HepG2 (cell line): ENCODE results near the gene CREG2. TPM values are rescaled to one million over a fixed set of nuclear protein-coding genes. Genes with fewer than 3 reads are reported as not detected.

Experiments used
- DDIT3 ChIP-seq: sonication (generic); formaldehyde crosslinking; IDR thresholded peaks from 2 replicates; pipeline ENCODE4 v1.4.0; 2020; ENCODE audit warnings: mild to moderate bottlenecking, missing genetic modification reagents
- GMEB2 ChIP-seq: IDR thresholded peaks from 2 replicates; pipeline ENCODE4 v1.6.1; 2016; ENCODE audit warnings: missing biosample characterization, missing genetic modification reagents, low read depth
- HDAC6 ChIP-seq: fragments of 200-600 bp; sonication (generic); IDR thresholded peaks from 2 replicates; pipeline ENCODE4 v1.7.0; 2017; ENCODE audit warnings: mild to moderate bottlenecking, antibody characterized with exemption, low read length, low read depth
- HINFP ChIP-seq: sonication (generic); formaldehyde crosslinking; IDR thresholded peaks from 2 replicates; pipeline ENCODE4 v1.4.0; 2020; ENCODE audit warnings: low read depth, mild to moderate bottlenecking, missing genetic modification reagents
- MATR3 ChIP-seq: sonication (generic); formaldehyde crosslinking; IDR thresholded peaks from 2 replicates; pipeline ENCODE4 v1.4.0; 2020; ENCODE audit warnings: missing genetic modification reagents
- NFRKB ChIP-seq: fragments of 450-650 bp; IDR thresholded peaks from 2 replicates; pipeline ENCODE4 v1.6.1; 2017
- PPARG ChIP-seq: conservative IDR thresholded peaks from 2 replicates; pipeline ENCODE4 v1.6.1; 2016; ENCODE audit warnings: missing biosample characterization, missing genetic modification reagents
- PTBP1 ChIP-seq: fragments of 200-400 bp; formaldehyde crosslinking; IDR thresholded peaks from 2 replicates; pipeline ENCODE4 v1.6.1; 2018; ENCODE audit warnings: low read length, low read depth; ENCODE audit not compliant: poor library complexity, severe bottlenecking
- RAD21 ChIP-seq: fragments of 450-650 bp; formaldehyde crosslinking; IDR thresholded peaks from 2 replicates; pipeline ENCODE4 v1.5.0; 2020; ENCODE audit warnings: mild to moderate bottlenecking
- RFX5 ChIP-seq: IDR thresholded peaks from 2 replicates; pipeline ENCODE4 v1.6.1; 2011; ENCODE audit warnings: low read depth, low read length, improper control_type of control experiment
- RFXAP ChIP-seq: sonication (generic); formaldehyde crosslinking; IDR thresholded peaks from 2 replicates; pipeline ENCODE4 v1.4.0; 2020; ENCODE audit warnings: missing genetic modification reagents, borderline replicate concordance
- TERF1 ChIP-seq: sonication (generic); formaldehyde crosslinking; IDR thresholded peaks from 2 replicates; pipeline ENCODE4 v1.8.0; 2022; ENCODE audit warnings: mild to moderate bottlenecking, missing genetic modification reagents, moderate library complexity
- TRIM24 ChIP-seq: sonication (generic); formaldehyde crosslinking; IDR thresholded peaks from 2 replicates; pipeline ENCODE4 v1.8.0; 2022; ENCODE audit warnings: mild to moderate bottlenecking, missing genetic modification reagents
- XBP1 ChIP-seq: sonication (generic); formaldehyde crosslinking; IDR thresholded peaks from 2 replicates; pipeline ENCODE4 v1.5.0; 2020; ENCODE audit warnings: missing genetic modification reagents
- ZFP1 ChIP-seq: IDR thresholded peaks from 2 replicates; pipeline ENCODE4 v1.6.1; 2016
- ZNF17 ChIP-seq: sonication (generic); formaldehyde crosslinking; IDR thresholded peaks from 2 replicates; pipeline ENCODE4 v1.5.0; 2020; ENCODE audit warnings: mild to moderate bottlenecking, missing genetic modification reagents
- ZNF264 ChIP-seq: sonication (generic); formaldehyde crosslinking; IDR thresholded peaks from 2 replicates; pipeline ENCODE4 v1.4.0; 2020; ENCODE audit warnings: missing genetic modification reagents
- ZNF275 ChIP-seq: sonication (generic); formaldehyde crosslinking; IDR thresholded peaks from 2 replicates; pipeline ENCODE4 v1.8.0; 2022; ENCODE audit warnings: missing genetic modification reagents, mild to moderate bottlenecking, inconsistent platforms, borderline replicate concordance
- ZNF276 ChIP-seq: sonication (generic); formaldehyde crosslinking; IDR thresholded peaks from 2 replicates; pipeline ENCODE4 v1.4.0; 2020; ENCODE audit warnings: mild to moderate bottlenecking, low read depth, missing genetic modification reagents
- ZNF382 ChIP-seq: sonication (generic); formaldehyde crosslinking; IDR thresholded peaks from 2 replicates; pipeline ENCODE4 v1.5.0; 2020; ENCODE audit warnings: missing genetic modification reagents, mild to moderate bottlenecking, borderline replicate concordance
- ZNF441 ChIP-seq: sonication (generic); formaldehyde crosslinking; IDR thresholded peaks from 2 replicates; pipeline ENCODE4 v1.7.0; 2021; ENCODE audit warnings: missing genetic modification reagents, borderline replicate concordance
- ZNF446 ChIP-seq: sonication (generic); formaldehyde crosslinking; IDR thresholded peaks from 2 replicates; pipeline ENCODE4 v1.5.0; 2020; ENCODE audit warnings: mild to moderate bottlenecking, missing genetic modification reagents
- ZNF660 ChIP-seq: sonication (generic); formaldehyde crosslinking; IDR thresholded peaks from 2 replicates; pipeline ENCODE4 v1.5.1; 2020; ENCODE audit warnings: mild to moderate bottlenecking, low read depth, missing genetic modification reagents, borderline replicate concordance
- ZSCAN9 ChIP-seq: IDR thresholded peaks from 2 replicates; pipeline ENCODE4 v1.6.1; 2016; ENCODE audit warnings: borderline replicate concordance
- polyA plus RNA-seq, 8 experiments: library from polyadenylated mRNA; depleted of rRNA in 3 of 8; stranded (reverse) in 7 of 8; unstranded in 1 of 8; fragments of >200 nt; fragmentation: Illumina TruSeq in 4 of 8; extraction: Trizol in 4 of 8; gene quantifications; 2 replicates each; pipeline versions ENCODE4 v1.2.1 to v1.2.3, GENCODE V29; 2011 to 2016; ENCODE audit warnings: low read depth in 4 of 8, missing spikeins in 1 of 8, mixed read lengths in 1 of 8; ENCODE audit not compliant: insufficient read depth in 1 of 8
- total RNA-seq, 5 experiments: library from RNA; depleted of rRNA; stranded (reverse); fragments of >200 nt; fragmentation: Illumina TruSeq; extraction: Trizol; gene quantifications; 2 replicates each; pipeline ENCODE4 v1.2.3, GENCODE V29; 2016; ENCODE audit warnings: low read depth in 1 of 5

CREG2 gene
- total and polyA plus RNA-seq, 2 of the 13 experiments (the other 11 are each of a cell fraction or from before 2014, with no cell fraction given): 0.18 to 0.26 TPM

- TF ChIP-seq DDIT3: no peak
- no peak; the same call in 1 of the 2 replicates for TF ChIP-seq HINFP (CRISPR knock-in tag)
- TF ChIP-seq ZFP1 (CRISPR knock-in tag): no peak
- TF ChIP-seq NFRKB: no peak
- no peak for TF ChIP-seq RFXAP (CRISPR knock-in tag)
- 0 out of 2 replicates have a peak, but pooled peaks have one; percentile 45 for TF ChIP-seq RAD21 (CRISPR knock-in tag)
- TF ChIP-seq ZSCAN9 (CRISPR knock-in tag): no peak
- no peak for TF ChIP-seq TRIM24 (CRISPR knock-in tag)
- TF ChIP-seq ZNF446 (CRISPR knock-in tag): no peak
- no peak for TF ChIP-seq ZNF660
- TF ChIP-seq ZNF17 (CRISPR knock-in tag): no peak
- TF ChIP-seq ZNF382: no peak
- no peak for TF ChIP-seq GMEB2 (CRISPR knock-in tag)
- no peak for TF ChIP-seq PTBP1
- TF ChIP-seq ZNF275 (CRISPR knock-in tag): no peak
- TF ChIP-seq RFX5: no peak
- no peak for TF ChIP-seq XBP1 (CRISPR knock-in tag)
- TF ChIP-seq MATR3: no peak
- peak; percentile 63; the same call in 1 of the 2 replicates for TF ChIP-seq ZNF276
- TF ChIP-seq ZNF264 (CRISPR knock-in tag): peak; percentile 93
- TF ChIP-seq TERF1 (CRISPR knock-in tag): no peak
- no peak for TF ChIP-seq HDAC6
- TF ChIP-seq PPARG (CRISPR knock-in tag): peak; percentile 67
- TF ChIP-seq ZNF441 (CRISPR knock-in tag): 0 out of 2 replicates have a peak, but pooled peaks have one; percentile 70
Observed at GRCh38 chr2:101330253-101330933, 56.9 kb downstream of the CREG2 start (continued).
